SK-N-MC (cell line): ENCODE measurements around the gene C4orf54.

ENCODE experiments used
- EZH2 ChIP-seq: fragments of 200-600 bp; sonication (generic); IDR thresholded peaks from one replicate; pipeline ENCODE4 v1.6.1; 2017; ENCODE audit warnings: antibody characterized with exemption
- FOXP2 ChIP-seq: optimal IDR thresholded peaks from 2 replicates; pipeline ENCODE3; 2011; ENCODE audit warnings: mild to moderate bottlenecking, moderate library complexity; ENCODE audit not compliant: insufficient read depth; ENCODE audit errors: extremely low read length, control extremely low read depth
- POLR2AphosphoS5 ChIP-seq: IDR thresholded peaks from 2 replicates; pipeline ENCODE4 v1.6.1; 2012; ENCODE audit warnings: mild to moderate bottlenecking, low read depth, low read length, borderline replicate concordance

DNA sequence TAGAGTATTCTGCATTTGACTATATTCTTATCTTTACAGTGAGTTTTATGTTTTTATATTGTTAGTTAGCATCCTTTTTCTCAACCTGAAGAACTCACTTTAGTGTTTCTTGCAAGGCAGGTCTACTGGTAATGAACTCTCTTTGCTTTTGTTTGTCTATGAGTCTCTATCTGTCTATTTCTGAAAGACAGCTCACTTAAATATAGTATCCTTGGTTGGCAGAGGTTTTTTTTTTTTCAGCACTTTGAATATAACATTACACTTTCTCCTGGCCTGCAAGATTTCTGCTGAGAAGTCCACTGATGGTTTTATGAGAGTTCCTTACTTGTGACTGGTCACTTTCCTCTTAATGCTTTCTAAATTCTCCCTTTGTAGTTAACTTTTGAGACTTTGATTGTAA lies 32.8 kb upstream of the C4orf54 start:
- TF ChIP-seq POLR2AphosphoS5 (no peak), EZH2 (no peak), FOXP2 (no peak)
